ENCODE data around the gene OR6C76.

DNA sequence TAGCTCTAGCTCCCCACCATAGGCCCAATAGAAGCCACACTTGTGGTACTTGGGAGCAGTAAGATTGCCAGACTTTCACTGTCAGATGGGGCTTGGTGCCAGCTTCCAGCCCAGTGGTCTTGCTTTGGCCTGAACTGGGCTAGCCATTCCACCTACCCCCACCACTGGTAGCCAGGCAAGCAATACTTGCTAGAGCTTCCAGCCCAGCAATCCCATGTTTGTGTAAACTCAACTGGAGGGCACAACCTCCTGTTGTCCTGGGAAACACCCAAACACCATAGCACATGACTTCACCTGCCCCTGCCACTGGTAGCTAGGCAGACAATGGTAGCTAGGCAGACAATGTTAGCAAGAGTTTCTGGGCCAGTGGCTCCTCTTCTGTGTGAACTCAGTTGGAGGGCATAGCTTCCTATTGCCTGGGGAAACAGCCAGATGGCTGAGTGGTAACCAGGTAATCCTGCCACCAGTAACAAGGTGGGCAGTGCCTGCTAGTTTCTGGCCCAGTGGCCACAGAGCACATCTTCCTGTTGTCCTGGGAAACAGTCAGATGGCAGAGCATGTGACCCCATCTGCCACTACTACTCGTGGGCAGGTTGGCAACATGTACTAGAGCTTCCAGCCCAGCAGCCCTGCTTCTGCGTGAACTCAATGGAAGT, 5.6 kb upstream of the OR6C76 start:
- TF ChIP-seq, protein P1, sequence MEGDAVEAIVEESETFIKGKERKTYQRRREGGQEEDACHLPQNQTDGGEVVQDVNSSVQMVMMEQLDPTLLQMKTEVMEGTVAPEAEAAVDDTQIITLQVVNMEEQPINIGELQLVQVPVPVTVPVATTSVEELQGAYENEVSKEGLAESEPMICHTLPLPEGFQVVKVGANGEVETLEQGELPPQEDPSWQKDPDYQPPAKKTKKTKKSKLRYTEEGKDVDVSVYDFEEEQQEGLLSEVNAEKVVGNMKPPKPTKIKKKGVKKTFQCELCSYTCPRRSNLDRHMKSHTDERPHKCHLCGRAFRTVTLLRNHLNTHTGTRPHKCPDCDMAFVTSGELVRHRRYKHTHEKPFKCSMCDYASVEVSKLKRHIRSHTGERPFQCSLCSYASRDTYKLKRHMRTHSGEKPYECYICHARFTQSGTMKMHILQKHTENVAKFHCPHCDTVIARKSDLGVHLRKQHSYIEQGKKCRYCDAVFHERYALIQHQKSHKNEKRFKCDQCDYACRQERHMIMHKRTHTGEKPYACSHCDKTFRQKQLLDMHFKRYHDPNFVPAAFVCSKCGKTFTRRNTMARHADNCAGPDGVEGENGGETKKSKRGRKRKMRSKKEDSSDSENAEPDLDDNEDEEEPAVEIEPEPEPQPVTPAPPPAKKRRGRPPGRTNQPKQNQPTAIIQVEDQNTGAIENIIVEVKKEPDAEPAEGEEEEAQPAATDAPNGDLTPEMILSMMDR (conservative IDR thresholded peaks at IDR 0.05; ENCODE audit: low read depth, low read length) = no peak
- no peak for TF ChIP-seq EZH2 (IDR thresholded peaks at IDR 0.05; ENCODE audit: low read length, unreplicated experiment)
